HG02938 (cell line): ENCODE data around the gene ZMIZ1.

ENCODE experiments used
- ATAC-seq: cut with Tn5 transposase; IDR thresholded peaks from one replicate; pipeline ENCODE4 v1.9.1; 2021; ENCODE audit warnings: mild to moderate bottlenecking, moderate library complexity; ENCODE audit not compliant: unreplicated experiment

Gene ZMIZ1

DNA sequence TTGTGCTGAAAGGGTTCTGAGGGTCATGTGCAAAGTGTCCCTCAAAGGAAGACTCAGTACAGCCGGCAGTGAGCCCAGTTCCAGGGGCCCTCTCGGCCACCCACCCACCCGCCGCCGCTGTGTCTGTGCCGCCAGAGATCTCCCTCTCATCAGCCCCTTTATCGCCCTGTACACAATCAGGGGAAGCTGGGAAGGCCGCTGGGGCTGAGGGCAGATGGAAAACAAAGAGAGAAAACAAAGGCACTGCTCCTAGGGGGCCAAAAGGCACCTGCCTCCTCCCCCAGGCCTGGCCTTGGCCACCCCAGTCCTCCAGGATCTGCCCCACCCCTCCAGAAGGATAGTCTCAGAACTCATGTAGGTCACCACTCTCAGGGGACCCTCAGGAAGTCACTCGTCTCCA, 67.0 kb downstream of the ZMIZ1 start:
- no peak for ATAC-seq

DNA sequence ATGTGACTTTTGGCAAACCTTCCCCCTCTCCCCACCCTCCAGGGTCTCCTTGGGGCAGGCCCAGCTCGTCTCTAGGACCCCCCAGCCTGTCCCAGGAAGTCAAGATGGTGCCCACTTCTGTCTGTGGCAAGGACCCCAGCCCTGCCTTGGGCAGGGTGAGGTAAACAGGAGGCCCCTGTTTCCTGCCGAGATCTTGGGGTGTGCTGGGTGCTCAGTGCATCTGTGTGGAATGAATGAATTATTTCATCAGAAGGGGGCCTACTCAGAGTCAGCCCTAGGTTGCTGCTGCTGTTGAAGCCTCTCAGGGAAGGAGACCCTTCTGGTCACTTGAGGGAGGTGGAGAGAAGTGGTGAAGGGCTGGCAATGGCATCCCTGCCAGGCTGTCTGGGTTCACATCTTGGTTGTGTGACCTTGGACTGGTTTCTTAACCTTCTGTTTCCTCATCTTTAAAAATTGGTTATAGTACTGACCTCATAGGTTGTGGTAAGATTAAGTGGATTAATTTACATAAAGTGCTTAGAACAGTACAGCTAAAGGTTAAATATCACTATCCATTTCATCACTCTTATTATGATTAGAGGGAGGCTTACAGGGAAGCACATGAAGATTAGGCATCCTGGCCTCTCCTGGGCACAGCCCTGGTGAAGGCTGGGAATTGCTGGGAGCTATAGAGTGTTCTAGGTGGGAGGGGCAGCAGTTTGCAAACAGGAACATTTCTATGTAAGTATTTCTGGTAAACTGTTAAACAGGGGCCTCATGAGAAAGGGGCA, 67.7 kb downstream of the ZMIZ1 start:
- no peak for ATAC-seq

DNA sequence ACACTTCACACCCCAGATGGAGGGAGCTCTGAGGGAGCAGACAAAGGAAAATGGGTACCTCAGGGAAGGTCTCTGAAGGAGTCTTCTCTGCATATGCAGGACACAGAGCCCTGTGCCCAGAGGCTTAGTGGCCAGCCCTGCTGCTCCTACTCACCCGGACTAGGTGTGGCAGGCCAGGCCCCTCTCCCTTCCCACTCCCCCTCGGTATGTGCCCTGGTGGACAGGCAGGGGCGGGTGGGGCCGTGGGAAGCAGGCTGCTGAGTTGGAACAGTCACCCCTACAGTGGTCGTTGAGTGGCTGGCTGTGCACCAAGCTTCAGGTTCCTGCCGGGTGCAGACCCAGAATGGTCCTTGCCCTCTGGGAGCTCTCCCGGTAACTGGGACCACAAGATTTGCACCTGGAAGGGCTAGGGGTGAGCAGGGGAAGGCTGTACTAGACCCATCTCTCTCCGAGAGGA, 68.6 kb downstream of the ZMIZ1 start:
- no peak for ATAC-seq

- ATAC-seq = no peak
Observed at GRCh38 chr10:79137826-79138225, 69.1 kb downstream of the ZMIZ1 start.

DNA sequence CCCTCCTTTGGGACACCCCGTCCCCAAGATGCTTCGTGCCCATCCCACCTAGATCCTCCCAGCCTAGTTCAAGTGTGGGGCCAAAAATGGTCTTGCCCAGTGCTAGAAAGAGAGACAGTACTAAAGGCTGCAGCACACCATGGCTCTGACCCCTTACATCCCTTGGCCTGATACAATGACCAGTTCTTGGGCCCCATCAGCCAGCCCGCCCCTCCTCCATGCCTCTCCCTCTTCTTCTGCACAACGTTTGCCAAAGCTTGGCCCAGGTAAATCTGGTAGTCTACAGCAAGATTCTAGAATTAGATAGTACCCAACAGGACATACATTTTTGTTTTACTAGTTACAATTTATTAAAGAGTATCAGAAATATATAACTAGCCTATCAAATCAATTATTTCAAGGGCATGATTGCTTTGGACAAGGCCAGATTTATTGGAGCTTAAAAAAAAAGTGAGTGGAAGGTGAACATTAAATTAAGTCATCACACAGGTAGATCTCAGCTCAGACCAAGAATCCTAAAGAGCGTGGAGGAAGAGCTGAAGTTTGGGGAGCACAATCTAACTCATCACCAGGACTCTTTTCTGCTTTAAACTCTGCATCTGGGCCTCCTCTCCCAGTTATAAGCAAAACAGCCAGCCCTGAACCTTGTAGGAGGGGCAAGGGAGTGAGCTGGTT, 69.8 kb downstream of the ZMIZ1 start:
- no peak for ATAC-seq

GRCh38 chr10:79139124-79139835, 70.5 kb downstream of the ZMIZ1 start:
- no peak for ATAC-seq

- no peak for ATAC-seq
Observed at GRCh38 chr10:79140085-79140793, 71.5 kb downstream of the ZMIZ1 start.

DNA sequence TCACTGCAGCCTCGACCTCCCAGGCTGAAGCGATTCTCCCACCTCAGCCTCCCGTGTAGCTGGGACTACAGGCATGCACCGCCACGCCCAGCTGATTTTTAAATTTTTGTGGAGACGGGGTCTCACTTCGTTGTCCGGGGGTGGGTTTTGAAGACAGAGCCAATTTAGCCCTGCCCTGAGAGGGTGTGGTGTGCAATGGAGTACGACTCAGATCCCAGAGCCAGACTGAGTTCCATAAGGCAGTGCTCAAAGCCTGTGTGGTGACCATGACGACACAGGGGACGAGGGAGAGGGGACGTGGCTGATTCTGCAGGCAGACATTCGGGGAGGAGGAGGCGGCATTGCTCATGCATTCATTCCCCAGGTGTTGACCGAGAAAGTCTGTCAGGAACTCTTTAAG, 72.1 kb downstream of the ZMIZ1 start:
- ATAC-seq = no peak

DNA sequence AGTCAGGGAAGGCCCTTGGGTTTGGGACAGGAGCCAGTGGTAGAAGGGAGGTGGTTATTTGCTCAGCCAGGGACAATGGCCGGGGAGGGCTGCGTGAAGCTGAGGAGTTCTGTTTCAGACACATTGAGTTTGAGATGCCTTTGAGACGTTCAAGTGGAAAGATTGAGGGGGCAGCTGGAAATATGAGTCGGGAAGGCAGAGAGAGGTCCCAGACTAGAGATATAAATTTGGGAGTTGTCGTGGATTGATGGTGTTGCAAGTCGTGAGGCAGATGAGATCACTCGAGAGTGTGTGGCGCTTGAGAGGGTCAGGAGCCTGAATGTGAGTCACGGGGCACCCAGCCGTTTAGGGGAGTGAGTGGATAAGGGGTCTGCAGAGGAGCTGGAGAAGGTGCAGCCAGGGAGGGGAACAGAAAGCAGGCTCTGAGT, 73.3 kb downstream of the ZMIZ1 start:
- ATAC-seq = no peak

DNA sequence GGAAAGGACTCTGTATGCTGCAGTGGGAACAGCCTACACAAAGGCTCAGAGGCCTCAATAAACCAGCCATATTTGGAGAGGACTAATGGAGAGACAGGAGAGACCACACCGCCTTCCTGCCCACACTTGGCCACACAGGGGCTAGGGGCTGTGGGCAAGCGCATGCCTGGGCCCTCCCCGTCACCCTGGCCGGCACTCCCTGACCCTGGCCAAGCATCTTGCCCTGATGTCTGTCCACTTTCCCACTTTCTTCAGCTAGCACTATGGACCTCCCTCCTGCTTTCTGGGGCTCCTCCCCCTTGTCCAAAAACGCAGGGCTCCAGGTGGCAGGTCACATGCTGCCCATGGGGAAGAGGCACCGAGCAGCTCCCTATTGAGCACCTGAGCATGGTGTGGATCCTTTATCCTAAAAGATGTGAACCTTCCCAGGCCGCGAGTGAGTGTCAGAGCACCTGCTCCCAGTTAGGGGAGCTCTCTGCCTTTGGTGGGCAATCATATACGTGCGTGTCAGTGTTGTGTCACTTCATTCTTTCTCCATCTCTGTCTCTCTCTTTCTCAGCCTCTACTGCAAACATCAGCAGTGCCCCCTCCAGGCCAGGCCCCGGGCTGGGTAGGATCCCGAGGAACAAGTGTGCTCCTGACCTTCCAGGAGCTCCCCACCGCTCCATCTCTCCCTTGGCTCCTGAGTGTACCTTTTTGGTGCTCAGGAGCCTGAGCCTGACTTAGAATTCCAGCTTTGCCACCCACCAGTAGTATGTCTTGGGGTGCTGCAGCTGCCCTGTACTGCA, 74.0 kb downstream of the ZMIZ1 start:
- ATAC-seq = no peak

- ATAC-seq = no peak
Observed at GRCh38 chr10:79143879-79144278, 75.1 kb downstream of the ZMIZ1 start.

DNA sequence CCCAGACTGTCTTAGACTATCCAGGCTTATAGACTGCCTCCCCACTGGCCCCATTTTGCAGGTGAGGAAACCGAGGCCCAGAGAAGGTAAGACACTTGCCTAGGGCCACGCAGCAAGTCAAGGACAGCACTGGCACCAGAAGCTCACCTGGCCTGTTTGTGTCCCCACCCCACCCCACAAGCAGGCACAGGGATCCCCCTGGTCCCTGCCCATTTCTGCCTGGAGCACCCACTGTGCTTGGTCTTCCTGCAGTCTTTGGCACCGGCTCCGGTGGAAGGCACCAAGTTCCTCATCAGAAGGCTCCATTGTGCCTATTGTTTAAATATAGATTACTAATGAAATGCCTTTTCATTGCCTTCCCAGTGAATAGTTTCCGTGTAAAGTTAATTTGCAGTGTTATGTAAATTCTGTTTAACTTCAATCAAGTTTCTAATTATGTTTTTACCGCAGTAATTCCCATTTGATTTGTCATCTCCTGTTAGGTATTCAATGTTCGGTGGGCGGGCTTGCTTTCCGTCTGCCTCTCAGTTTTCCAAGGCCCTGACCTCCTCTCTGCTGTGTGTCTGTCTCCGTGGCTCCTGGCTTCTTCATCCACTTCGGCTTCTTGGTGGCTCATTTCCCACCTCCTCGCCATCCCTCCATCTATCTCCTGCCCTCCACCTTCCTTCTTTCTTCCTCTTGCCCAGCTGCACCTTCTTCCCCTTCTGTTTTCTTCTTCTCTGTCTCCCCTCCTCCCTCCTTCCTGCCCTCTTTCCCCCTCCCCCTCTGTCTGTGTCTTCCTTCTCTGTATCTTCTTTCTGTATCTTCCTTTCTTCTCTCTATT, 75.8 kb downstream of the ZMIZ1 start:
- ATAC-seq = no peak

GRCh38 chr10:79145174-79145483, 76.4 kb downstream of the ZMIZ1 start:
- ATAC-seq = no peak

- no peak for ATAC-seq
Observed at GRCh38 chr10:79145517-79146470, 77.0 kb downstream of the ZMIZ1 start.

- ATAC-seq = no peak
Observed at GRCh38 chr10:79146611-79147130, 77.9 kb downstream of the ZMIZ1 start.

DNA sequence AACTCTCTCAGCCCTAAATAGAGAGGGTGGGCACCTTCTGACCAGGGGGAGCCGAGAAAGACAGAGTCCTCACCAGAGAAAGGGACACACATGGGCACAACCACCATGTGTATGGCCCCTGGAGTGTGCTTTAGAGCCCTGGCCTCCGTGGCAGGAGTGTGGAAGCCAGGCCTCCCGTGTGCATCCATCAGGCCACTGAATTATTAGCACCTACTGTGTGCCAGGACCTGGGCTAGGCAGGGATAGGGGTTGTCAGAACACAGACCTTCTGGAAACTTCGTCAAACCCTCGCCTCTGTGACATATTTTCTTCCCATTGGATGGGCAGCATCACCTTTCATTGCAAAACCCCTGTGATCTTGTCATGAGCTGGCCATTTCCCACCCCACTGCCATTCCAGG, 78.5 kb downstream of the ZMIZ1 start:
- no peak for ATAC-seq

- no peak for ATAC-seq
Observed at GRCh38 chr10:79147796-79148451, 79.2 kb downstream of the ZMIZ1 start.
